Mesendoderm (in vitro differentiated cells): Measurements from ENCODE around the gene PPP1R13B.

Experiments
- DNase-seq: peaks from one replicate; pipeline ENCODE4 v3.0.0; 2013
- H2AK5ac ChIP-seq: 2 replicates; pipeline ENCODE4 v1.6.1; 2013; ENCODE audit warnings: low read length, inconsistent platforms
- H2BK120ac ChIP-seq: 2 replicates; pipeline ENCODE4 v1.6.1; 2013; ENCODE audit warnings: low read depth, mild to moderate bottlenecking, low read length, moderate library complexity, mixed read lengths
- H2BK15ac ChIP-seq: replicated peaks from 2 replicates; pipeline ENCODE4 v1.6.1; 2013; ENCODE audit warnings: low read depth, mild to moderate bottlenecking, moderate library complexity
- H2BK5ac ChIP-seq: 2 replicates; pipeline ENCODE4 v1.6.1; 2013; ENCODE audit warnings: low read length, inconsistent platforms
- H3K18ac ChIP-seq: 2 replicates; pipeline ENCODE4 v1.6.1; 2013; ENCODE audit warnings: mild to moderate bottlenecking, low read length, mixed read lengths
- H3K23ac ChIP-seq: one replicate; pipeline ENCODE4 v1.6.1; 2013; ENCODE audit warnings: low read length
- H3K27ac ChIP-seq: 2 replicates; pipeline ENCODE4 v1.5.1; 2013; ENCODE audit warnings: low read depth, mild to moderate bottlenecking, inconsistent platforms, low read length, moderate library complexity
- H3K27me3 ChIP-seq: 2 replicates; pipeline ENCODE4 v1.6.1; 2013; ENCODE audit warnings: low read length, control low read depth, mild to moderate bottlenecking, inconsistent platforms; ENCODE audit not compliant: insufficient read depth, poor library complexity
- H3K36me3 ChIP-seq: 2 replicates; pipeline ENCODE4 v1.6.1; 2013; ENCODE audit warnings: low read length, inconsistent platforms; ENCODE audit not compliant: control insufficient read depth, insufficient read depth
- H3K4ac ChIP-seq: one replicate; pipeline ENCODE4 v1.6.1; 2013; ENCODE audit warnings: low read depth, mild to moderate bottlenecking, low read length, moderate library complexity
- H3K4me1 ChIP-seq: 2 replicates; pipeline ENCODE4 v1.6.1; 2013; ENCODE audit warnings: low read depth, low read length, inconsistent platforms; ENCODE audit not compliant: control insufficient read depth
- H3K4me2 ChIP-seq: 2 replicates; pipeline ENCODE4 v1.6.1; 2013; ENCODE audit warnings: low read length
- H3K4me3 ChIP-seq: 2 replicates; pipeline ENCODE4 v1.5.1; 2013; ENCODE audit warnings: mild to moderate bottlenecking, low read length
- H3K56ac ChIP-seq: one replicate; pipeline ENCODE4 v1.6.1; 2013; ENCODE audit warnings: low read length
- H3K79me1 ChIP-seq: 2 replicates; pipeline ENCODE4 v1.6.1; 2013; ENCODE audit warnings: low read length, inconsistent platforms
- H3K79me2 ChIP-seq: 2 replicates; pipeline ENCODE4 v1.6.1; 2013; ENCODE audit warnings: mild to moderate bottlenecking, low read length; ENCODE audit not compliant: control insufficient read depth, insufficient read depth
- H3K9ac ChIP-seq: 2 replicates; pipeline ENCODE4 v1.6.1; 2013; ENCODE audit warnings: low read length, inconsistent platforms
- H4K5ac ChIP-seq: one replicate; pipeline ENCODE4 v1.6.1; 2013; ENCODE audit warnings: low read length
- H4K8ac ChIP-seq: one replicate; pipeline ENCODE4 v1.6.1; 2013; ENCODE audit warnings: low read depth, mild to moderate bottlenecking, control low read depth, low read length, moderate library complexity
- WGBS: extraction: QIAGEN DNeasy Blood & Tissue Kit; methylation state at CpG from one replicate; pipeline ENCODE4 v1.1.7; 2013; ENCODE audit warnings: low lambda C conversion rate, missing lambda C conversion rate; ENCODE audit not compliant: insufficient coverage; ENCODE audit errors: extremely low coverage; 5-methylcytosine and 5-hydroxymethylcytosine counted together

Gene PPP1R13B

DNA sequence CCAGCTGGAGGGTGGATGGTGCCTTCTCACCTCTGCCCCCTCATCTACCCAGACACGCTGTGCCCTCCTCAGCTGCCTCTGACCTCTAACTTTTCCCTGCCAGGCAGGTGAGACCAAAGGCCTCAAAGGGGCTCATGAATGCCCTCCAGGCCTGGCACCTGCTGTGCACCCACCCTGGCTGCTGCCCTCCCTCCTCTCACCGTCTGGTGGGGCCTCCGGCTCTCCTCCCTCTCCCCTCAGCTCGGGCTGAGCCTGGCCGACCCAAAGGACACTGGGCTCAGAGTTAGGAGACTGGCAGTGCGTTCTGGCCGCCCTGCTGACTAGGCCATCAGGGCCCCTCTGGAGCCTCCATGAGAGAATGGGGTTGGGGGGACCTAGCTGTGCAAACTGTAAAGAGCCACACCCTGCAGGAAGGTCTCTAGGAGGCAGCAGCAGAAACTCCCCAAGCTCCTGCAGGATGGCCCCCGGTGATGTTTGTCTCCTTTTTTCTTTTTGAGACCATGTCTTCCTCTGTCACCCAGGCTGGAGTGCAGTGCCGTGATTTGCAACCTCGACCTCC, 40.3 kb upstream of the PPP1R13B start:
- H3K27ac ChIP-seq: no peak overlapping the region
- H3K4me3 ChIP-seq: no peak overlapping the region
- no peak overlapping the region for H3K4me2 ChIP-seq
- no peaks in the 10 kb centered on the region for H3K36me3 ChIP-seq
- WGBS: no CpG with 5 or more reads among the region's 10 CpGs
- H3K23ac ChIP-seq: no peak overlapping the region
- H3K4me1 ChIP-seq: no peaks in the 10 kb centered on the region
- no peak for DNase-seq
- no peak overlapping the region for H3K18ac ChIP-seq
- H2BK15ac ChIP-seq: no peak overlapping the region
- H2BK5ac ChIP-seq: no peak overlapping the region
- H2BK120ac ChIP-seq: no peak overlapping the region
- H3K9ac ChIP-seq: no peak overlapping the region
- no peak overlapping the region for H2AK5ac ChIP-seq
- H3K27me3 ChIP-seq: no peaks in the 10 kb centered on the region
- H3K79me2 ChIP-seq: no peaks in the 10 kb centered on the region
- no peak overlapping the region for H4K8ac ChIP-seq
- no peaks in the 10 kb centered on the region for H3K79me1 ChIP-seq
- H4K5ac ChIP-seq: no peak overlapping the region
- H3K4ac ChIP-seq: no peak overlapping the region
- H3K56ac ChIP-seq: no peak overlapping the region

DNA sequence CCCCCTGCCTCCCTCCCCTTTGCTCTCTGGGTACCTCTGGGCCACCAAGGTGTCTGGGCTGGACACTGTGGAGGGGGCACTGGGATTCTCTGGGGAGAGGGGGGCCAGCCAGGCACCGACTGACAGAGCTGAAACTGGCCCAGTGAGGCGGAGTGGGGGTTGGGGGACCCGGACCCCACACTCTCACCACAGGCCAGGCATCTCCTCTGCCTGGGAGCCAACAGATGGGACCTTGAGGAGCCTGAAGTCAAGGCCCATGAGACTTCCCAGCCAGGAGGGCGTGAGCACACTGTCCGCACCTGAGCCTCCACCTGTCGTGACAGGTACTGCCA, 39.8 kb upstream of the PPP1R13B start:
- Histone ChIP-seq H3K4me1 (no peaks in the 10 kb centered on the region), H3K9ac (no peak overlapping the region), H3K27me3 (no peaks in the 10 kb centered on the region), H3K79me1 (no peaks in the 10 kb centered on the region), H4K5ac (no peak overlapping the region), H3K4me2 (no peak overlapping the region), H2BK5ac (no peak overlapping the region), H3K79me2 (no peaks in the 10 kb centered on the region), H2BK15ac (no peak overlapping the region), H3K56ac (peak overlapping the region; percentile 57), H3K27ac (no peak overlapping the region), H3K36me3 (no peaks in the 10 kb centered on the region), H2BK120ac (no peak overlapping the region), H3K4ac (no peak overlapping the region), H2AK5ac (no peak overlapping the region), H3K18ac (no peak overlapping the region), H4K8ac (no peak overlapping the region), H3K4me3 (no peak overlapping the region), H3K23ac (no peak overlapping the region)
- no CpG with 5 or more reads among the region's 6 CpGs for WGBS
- no peak for DNase-seq

DNA sequence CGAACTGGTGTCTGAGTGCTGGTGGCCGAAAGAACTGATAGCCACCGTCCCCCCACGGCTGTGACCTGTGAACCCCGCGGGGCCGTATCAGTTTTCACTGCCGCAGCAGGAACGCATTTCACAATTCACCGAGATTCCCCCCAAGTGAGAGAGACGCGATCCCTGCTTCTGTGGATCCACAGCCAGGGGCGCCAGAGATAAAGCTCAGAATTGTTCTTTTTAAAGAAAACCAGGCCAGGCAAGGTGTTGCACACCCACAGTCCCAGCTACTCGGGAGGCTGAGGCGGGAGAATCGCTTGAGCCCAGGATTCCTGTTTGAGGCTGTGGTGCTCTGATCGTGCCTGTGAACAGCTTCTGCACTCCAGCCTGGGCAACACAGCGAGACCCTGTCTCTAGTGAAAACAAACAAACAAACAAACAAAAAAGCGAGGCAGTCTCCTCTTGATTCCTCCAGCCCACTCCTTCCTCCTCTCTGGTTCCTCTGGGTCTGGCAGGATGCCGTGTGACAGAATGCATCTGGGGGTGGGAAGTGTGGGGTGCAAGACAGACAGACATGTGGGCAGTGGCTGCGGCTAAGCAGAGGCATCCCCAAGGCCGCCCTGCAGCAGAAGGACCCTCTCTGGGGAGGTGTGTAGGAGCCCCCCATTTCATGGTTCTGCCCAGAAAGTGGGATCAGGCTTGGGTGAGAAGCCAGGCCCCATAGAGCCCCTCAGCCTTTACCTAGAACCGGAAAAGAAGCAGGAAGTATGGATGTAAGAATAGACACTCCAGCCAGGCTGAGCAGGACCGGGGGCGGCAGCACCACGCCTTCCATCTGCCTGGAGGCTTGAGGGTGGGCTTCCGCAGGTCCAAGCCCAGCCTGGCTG, 39.2 kb upstream of the PPP1R13B start:
- no peak overlapping the region for H4K8ac ChIP-seq
- H2AK5ac ChIP-seq: no peak overlapping the region
- H3K4me2 ChIP-seq: no peak overlapping the region
- peak overlapping the region; percentile 57 for H3K56ac ChIP-seq
- H3K36me3 ChIP-seq: no peaks in the 10 kb centered on the region
- H4K5ac ChIP-seq: no peak overlapping the region
- H3K9ac ChIP-seq: no peak overlapping the region
- H3K27me3 ChIP-seq: no peaks in the 10 kb centered on the region
- H3K23ac ChIP-seq: no peak overlapping the region
- no peak overlapping the region for H3K4ac ChIP-seq
- WGBS: no CpG with 5 or more reads among the region's 27 CpGs
- no peak overlapping the region for H2BK120ac ChIP-seq
- no peaks in the 10 kb centered on the region for H3K79me1 ChIP-seq
- no peaks in the 10 kb centered on the region for H3K79me2 ChIP-seq
- no peaks in the 10 kb centered on the region for H3K4me1 ChIP-seq
- no peak overlapping the region for H2BK5ac ChIP-seq
- H3K27ac ChIP-seq: no peak overlapping the region
- H3K4me3 ChIP-seq: no peak overlapping the region
- DNase-seq: peak; percentile 73
- no peak overlapping the region for H2BK15ac ChIP-seq
- no peak overlapping the region for H3K18ac ChIP-seq

DNA sequence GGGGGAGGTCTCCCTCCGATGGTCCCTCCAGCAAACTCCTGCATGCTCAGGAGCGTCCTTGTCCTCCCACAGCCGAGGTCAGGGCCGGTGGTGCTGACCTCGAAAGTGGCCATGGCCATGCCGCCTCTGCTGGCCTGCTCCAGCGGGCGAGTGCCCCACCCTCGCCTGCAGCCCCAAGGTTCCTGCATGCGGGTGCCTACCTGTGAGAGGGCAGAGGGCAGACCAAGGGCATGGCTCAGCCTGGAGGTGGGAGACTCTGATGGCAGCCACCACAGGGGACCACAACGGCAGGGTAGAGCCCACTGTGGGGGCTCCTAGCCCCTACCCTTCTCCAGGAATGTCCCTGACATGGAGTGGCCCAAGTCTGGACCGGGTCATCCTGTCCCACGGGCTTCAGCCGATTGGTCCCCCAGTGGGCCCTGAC, 38.1 kb upstream of the PPP1R13B start:
- Histone ChIP-seq H3K27me3 (no peaks in the 10 kb centered on the region), H3K36me3 (no peaks in the 10 kb centered on the region), H3K9ac (no peak overlapping the region), H3K56ac (no peak overlapping the region), H3K18ac (no peak overlapping the region), H3K27ac (no peak overlapping the region), H3K4ac (no peak overlapping the region), H4K8ac (no peak overlapping the region), H3K23ac (no peak overlapping the region), H3K4me2 (no peak overlapping the region), H2BK15ac (no peak overlapping the region), H3K4me1 (no peaks in the 10 kb centered on the region), H2BK120ac (no peak overlapping the region), H3K4me3 (no peak overlapping the region), H2BK5ac (no peak overlapping the region), H2AK5ac (no peak overlapping the region), H3K79me1 (no peaks in the 10 kb centered on the region), H3K79me2 (no peaks in the 10 kb centered on the region), H4K5ac (no peak overlapping the region)
- no peak for DNase-seq
- no CpG with 5 or more reads among the region's 14 CpGs for WGBS

DNA sequence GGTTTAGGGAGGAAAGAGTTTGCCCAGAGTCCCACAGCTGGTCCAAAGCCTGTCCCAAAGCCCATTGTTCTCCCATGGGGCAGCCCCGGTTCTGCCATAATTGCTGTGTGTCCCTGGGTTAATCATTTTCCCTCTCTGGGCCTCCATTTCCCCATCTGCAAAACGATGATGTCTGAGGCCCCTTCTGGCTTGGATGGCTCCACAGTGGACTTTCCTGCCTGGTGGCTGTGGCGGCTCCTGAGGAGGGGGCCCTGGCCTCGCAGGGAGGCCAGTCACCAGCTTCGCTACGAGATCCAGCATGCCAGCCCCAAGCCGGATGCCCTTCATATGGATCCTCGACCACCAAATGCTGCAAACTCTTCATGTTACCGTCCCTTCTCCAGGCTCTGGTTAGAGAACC, 37.5 kb upstream of the PPP1R13B start:
- WGBS: no CpG with 5 or more reads among the region's 9 CpGs
- no peak overlapping the region for H3K56ac ChIP-seq
- H2BK15ac ChIP-seq: no peak overlapping the region
- no peak overlapping the region for H4K8ac ChIP-seq
- H3K4me1 ChIP-seq: peaks cover 3% of the 10 kb centered on the region
- no peak overlapping the region for H3K27ac ChIP-seq
- no peak for DNase-seq
- no peak overlapping the region for H2BK120ac ChIP-seq
- no peak overlapping the region for H4K5ac ChIP-seq
- H3K36me3 ChIP-seq: no peaks in the 10 kb centered on the region
- H2AK5ac ChIP-seq: no peak overlapping the region
- no peaks in the 10 kb centered on the region for H3K79me2 ChIP-seq
- no peaks in the 10 kb centered on the region for H3K27me3 ChIP-seq
- H3K4me2 ChIP-seq: no peak overlapping the region
- no peak overlapping the region for H3K4me3 ChIP-seq
- no peaks in the 10 kb centered on the region for H3K79me1 ChIP-seq
- no peak overlapping the region for H2BK5ac ChIP-seq
- H3K4ac ChIP-seq: no peak overlapping the region
- no peak overlapping the region for H3K23ac ChIP-seq
- no peak overlapping the region for H3K18ac ChIP-seq
- no peak overlapping the region for H3K9ac ChIP-seq

DNA sequence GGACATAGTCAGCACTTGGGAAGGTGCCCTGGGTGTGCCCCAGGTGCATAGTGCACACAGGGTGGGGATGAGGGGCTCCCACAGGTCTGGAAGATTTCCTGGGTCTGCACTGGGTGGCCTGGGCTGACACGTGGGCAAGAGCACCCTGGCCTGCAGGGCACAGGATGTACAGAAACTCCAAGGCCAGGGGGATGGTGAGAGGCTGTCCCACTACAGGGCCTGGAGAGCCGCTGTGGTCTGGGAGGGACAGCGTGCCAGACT, 35.8 kb upstream of the PPP1R13B start:
- WGBS: no CpG with 5 or more reads among the region's 3 CpGs

More for the DNA sequence above, 35.8 kb upstream of the PPP1R13B start:
- Histone ChIP-seq H3K79me1 (no peaks in the 10 kb centered on the region), H3K56ac (no peak overlapping the region), H2AK5ac (no peak overlapping the region), H2BK5ac (no peak overlapping the region), H3K4me2 (no peak overlapping the region), H4K8ac (no peak overlapping the region), H2BK120ac (no peak overlapping the region), H3K79me2 (no peaks in the 10 kb centered on the region), H3K4me3 (no peak overlapping the region), H3K4me1 (peaks cover 5% of the 10 kb centered on the region), H3K36me3 (no peaks in the 10 kb centered on the region), H2BK15ac (no peak overlapping the region), H3K23ac (no peak overlapping the region), H4K5ac (no peak overlapping the region), H3K9ac (no peak overlapping the region), H3K4ac (no peak overlapping the region), H3K27ac (no peak overlapping the region), H3K18ac (no peak overlapping the region), H3K27me3 (no peaks in the 10 kb centered on the region)
- no peak for DNase-seq
